CD14-positive monocyte (primary cell): ENCODE results near the gene CHTOP. TPM values are rescaled to one million over a fixed set of nuclear protein-coding genes. Genes with fewer than 3 reads are reported as not detected.

Experiments
- DNase-seq, 3 donors: peaks; one replicate each; pipeline ENCODE4 v3.0.0-alpha.2; 2011 to 2022
- H2AFZ ChIP-seq: 2 replicates; pipeline ENCODE4 v1.6.0; 2012; ENCODE audit warnings: mild to moderate bottlenecking, low read depth, low read length, inconsistent platforms; ENCODE audit not compliant: insufficient read depth, poor library complexity, severe bottlenecking
- H3K27ac ChIP-seq, 2 donors: 1 replicate in 1 of 2; 2 replicates in 1 of 2; pipeline ENCODE4 v1.5.1; 2012 to 2013; ENCODE audit warnings: low read length in 2 of 2, control low read depth in 1 of 2, inconsistent platforms in 1 of 2, low read depth in 1 of 2, mild to moderate bottlenecking in 1 of 2
- H3K27me3 ChIP-seq, 2 donors: one replicate each; pipeline versions ENCODE4 v1.6.0 to v1.6.1; 2011 to 2013; ENCODE audit warnings: low read length in 2 of 2; ENCODE audit not compliant: control insufficient read depth in 2 of 2, insufficient read depth in 2 of 2
- H3K36me3 ChIP-seq, 2 donors: replicated peaks in 1 of 2; 1 replicate in 1 of 2; 2 replicates in 1 of 2; pipeline versions ENCODE4 v1.5.1 to v1.6.1; 2012 to 2013; ENCODE audit warnings: low read length in 2 of 2, control low read depth in 1 of 2, inconsistent platforms in 1 of 2, mild to moderate bottlenecking in 1 of 2; ENCODE audit not compliant: insufficient read depth in 2 of 2, control insufficient read depth in 1 of 2
- H3K4me1 ChIP-seq, 2 donors: 1 replicate in 1 of 2; 2 replicates in 1 of 2; pipeline versions ENCODE4 v1.5.1 to v1.6.1; 2012 to 2013; ENCODE audit warnings: low read length in 2 of 2, control low read depth in 1 of 2, inconsistent platforms in 1 of 2, mild to moderate bottlenecking in 1 of 2, moderate library complexity in 1 of 2; ENCODE audit not compliant: insufficient read depth in 2 of 2, control insufficient read depth in 1 of 2
- H3K4me2 ChIP-seq: replicated peaks from 2 replicates; pipeline ENCODE3; 2012; ENCODE audit warnings: low read length, moderate library complexity, mild to moderate bottlenecking; ENCODE audit not compliant: poor library complexity, severe bottlenecking; ENCODE audit errors: extremely low read depth
- H3K4me3 ChIP-seq, 3 experiments: fragments of 200-600 bp in 1 of 3; sonication (generic) in 1 of 3; replicated peaks in 1 of 3; 1 replicate in 2 of 3; 2 replicates in 1 of 3; pipeline ENCODE4 v1.5.1; 2011 to 2013; ENCODE audit warnings: low read length in 3 of 3, mild to moderate bottlenecking in 3 of 3, control low read depth in 2 of 3, low read depth in 2 of 3, inconsistent platforms in 1 of 3, moderate library complexity in 1 of 3
- H3K79me2 ChIP-seq: 2 replicates; pipeline ENCODE4 v1.6.0; 2012; ENCODE audit warnings: mild to moderate bottlenecking, control low read depth, inconsistent platforms, low read length, moderate library complexity; ENCODE audit not compliant: insufficient read depth
- H3K9ac ChIP-seq: 2 replicates; pipeline ENCODE4 v1.6.0; 2017; ENCODE audit warnings: low read length, mild to moderate bottlenecking; ENCODE audit not compliant: insufficient read depth, poor library complexity, severe bottlenecking
- H3K9me3 ChIP-seq, 2 donors: replicated peaks in 1 of 2; 1 replicate in 1 of 2; 2 replicates in 1 of 2; pipeline versions ENCODE4 v1.5.1 to v1.6.1; 2012 to 2013; ENCODE audit warnings: low read length in 2 of 2, control low read depth in 1 of 2; ENCODE audit not compliant: control insufficient read depth in 1 of 2, insufficient read depth in 1 of 2
- H4K20me1 ChIP-seq: 2 replicates; pipeline ENCODE4 v1.6.0; 2012; ENCODE audit warnings: mild to moderate bottlenecking, low read length, control low read depth, moderate library complexity; ENCODE audit not compliant: insufficient read depth
- H3K27ac Mint-ChIP-seq, 7 donors: one replicate each; pipeline ENCODE4 v1.8.0; 2020; ENCODE audit warnings: mild to moderate bottlenecking in 7 of 7, mixed read lengths in 7 of 7, moderate library complexity in 6 of 7, inconsistent platforms in 2 of 7
- H3K27me3 Mint-ChIP-seq, 3 donors: one replicate each; pipeline ENCODE4 v1.8.0; 2021 to 2022; ENCODE audit warnings: low read depth in 3 of 3, mild to moderate bottlenecking in 3 of 3, mixed read lengths in 3 of 3, moderate library complexity in 3 of 3, inconsistent platforms in 1 of 3
- H3K36me3 Mint-ChIP-seq, 2 donors: one replicate each; pipeline ENCODE4 v1.8.0; 2020; ENCODE audit warnings: mixed read lengths in 2 of 2, inconsistent platforms in 1 of 2, mild to moderate bottlenecking in 1 of 2
- H3K4me1 Mint-ChIP-seq: one replicate; pipeline ENCODE4 v1.8.0; 2020; ENCODE audit warnings: mild to moderate bottlenecking, mixed read lengths
- H3K4me3 Mint-ChIP-seq, 2 donors: one replicate each; pipeline ENCODE4 v1.8.0; 2020; ENCODE audit warnings: mild to moderate bottlenecking in 2 of 2, mixed read lengths in 2 of 2, moderate library complexity in 1 of 2
- H3K9me3 Mint-ChIP-seq, 7 donors: one replicate each; pipeline ENCODE4 v1.8.0; 2020 to 2022; ENCODE audit warnings: mixed read lengths in 7 of 7, mild to moderate bottlenecking in 6 of 7, moderate library complexity in 6 of 7, inconsistent platforms in 2 of 7
- WGBS: methylation state at CpG from one replicate; pipeline ENCODE4 v1.1.5; 2013; ENCODE audit warnings: missing lambda C conversion rate; ENCODE audit not compliant: insufficient coverage; 5-methylcytosine and 5-hydroxymethylcytosine counted together
- intact Hi-C, 2 donors: fragments of 100-400 bp; cut with micrococcal nuclease; formaldehyde crosslinking; loops; one replicate each; pipeline versions ENCODE4 v1.15.0 to v1.15.1; 2023
- polyA plus RNA-seq, 3 donors: library from polyadenylated mRNA; depleted of rRNA in 1 of 3; unstranded in 2 of 3; stranded (reverse) in 1 of 3; fragments of 300-500 nt in 2 of 3; fragments of >200 nt in 1 of 3; fragmentation: Illumina TruSeq in 2 of 3; gene quantifications; 1 replicate in 2 of 3; 2 replicates in 1 of 3; pipeline ENCODE4 v1.2.3, GENCODE V29; 2012 to 2021
- TF ChIP-seq, protein P1 (sequence below): fragments of 200-600 bp; IDR thresholded peaks from one replicate; pipeline ENCODE4 v1.8.0; 2022; ENCODE audit warnings: antibody characterized with exemption, mild to moderate bottlenecking

Gene CHTOP
- polyA plus RNA-seq, 3 donors: 28.1 to 56.2 (median 38.2) TPM

DNA sequence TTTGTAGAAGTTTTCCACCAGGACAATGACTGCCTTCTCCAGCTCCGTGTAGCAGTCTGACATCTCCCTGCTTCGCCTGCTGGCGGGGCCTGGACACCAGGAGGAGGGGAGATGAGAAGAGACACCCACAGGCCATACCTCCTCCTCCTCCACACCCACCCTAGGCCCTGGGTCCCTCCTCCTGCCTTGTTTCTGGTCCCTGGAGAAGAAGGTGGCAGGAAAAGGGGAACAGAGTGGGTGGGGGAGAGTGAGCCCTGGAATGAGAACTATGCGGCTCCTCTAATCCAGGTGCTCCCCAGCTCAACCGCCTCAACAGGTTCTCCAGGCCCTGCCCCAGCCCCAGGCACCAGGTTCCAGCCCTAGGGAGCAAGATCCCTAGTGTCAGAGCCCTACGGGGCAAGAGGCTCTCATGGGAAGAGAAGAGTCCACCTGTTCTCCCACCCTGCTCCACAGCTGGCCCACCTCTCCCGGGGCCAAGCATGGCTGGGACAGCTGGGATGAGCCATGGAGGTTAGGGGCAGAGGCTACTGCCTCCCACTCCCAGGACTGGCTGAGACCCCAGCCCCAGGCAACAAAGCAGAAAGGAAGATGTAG, 25.7 kb upstream of the CHTOP start:
- H3K27ac ChIP-seq: no peak overlapping the region
- TF ChIP-seq, protein P1, sequence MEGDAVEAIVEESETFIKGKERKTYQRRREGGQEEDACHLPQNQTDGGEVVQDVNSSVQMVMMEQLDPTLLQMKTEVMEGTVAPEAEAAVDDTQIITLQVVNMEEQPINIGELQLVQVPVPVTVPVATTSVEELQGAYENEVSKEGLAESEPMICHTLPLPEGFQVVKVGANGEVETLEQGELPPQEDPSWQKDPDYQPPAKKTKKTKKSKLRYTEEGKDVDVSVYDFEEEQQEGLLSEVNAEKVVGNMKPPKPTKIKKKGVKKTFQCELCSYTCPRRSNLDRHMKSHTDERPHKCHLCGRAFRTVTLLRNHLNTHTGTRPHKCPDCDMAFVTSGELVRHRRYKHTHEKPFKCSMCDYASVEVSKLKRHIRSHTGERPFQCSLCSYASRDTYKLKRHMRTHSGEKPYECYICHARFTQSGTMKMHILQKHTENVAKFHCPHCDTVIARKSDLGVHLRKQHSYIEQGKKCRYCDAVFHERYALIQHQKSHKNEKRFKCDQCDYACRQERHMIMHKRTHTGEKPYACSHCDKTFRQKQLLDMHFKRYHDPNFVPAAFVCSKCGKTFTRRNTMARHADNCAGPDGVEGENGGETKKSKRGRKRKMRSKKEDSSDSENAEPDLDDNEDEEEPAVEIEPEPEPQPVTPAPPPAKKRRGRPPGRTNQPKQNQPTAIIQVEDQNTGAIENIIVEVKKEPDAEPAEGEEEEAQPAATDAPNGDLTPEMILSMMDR: no peak
- H3K4me2 ChIP-seq: no peak overlapping the region
- peaks cover 31% of the 10 kb centered on the region for H3K4me1 Mint-ChIP-seq
- H4K20me1 ChIP-seq: no peaks in the 10 kb centered on the region
- H3K9me3 Mint-ChIP-seq: peaks cover 0 to 6% (median 0%) of the 10 kb centered on the region in 7 donors
- H3K4me1 ChIP-seq: peaks cover 19 to 27% of the 10 kb centered on the region in 2 donors
- intact Hi-C loops: no loop called here
- H3K36me3 Mint-ChIP-seq: no peaks in the 10 kb centered on the region
- no peaks in the 10 kb centered on the region for H3K27me3 ChIP-seq
- H3K79me2 ChIP-seq: no peaks in the 10 kb centered on the region
- no peaks in the 10 kb centered on the region for H3K36me3 ChIP-seq
- H2AFZ ChIP-seq: no peak overlapping the region
- 100% methylated on average over 1 of the region's 7 CpGs for WGBS
- no peak overlapping the region for H3K27ac Mint-ChIP-seq
- no peak overlapping the region for H3K9ac ChIP-seq
- no peak overlapping the region for H3K4me3 ChIP-seq
- no peaks in the 10 kb centered on the region for H3K9me3 ChIP-seq
- peaks cover 2 to 4% (median 3%) of the 10 kb centered on the region in 3 donors for H3K27me3 Mint-ChIP-seq
- no peak overlapping the region for H3K4me3 Mint-ChIP-seq
- no peak for DNase-seq

DNA sequence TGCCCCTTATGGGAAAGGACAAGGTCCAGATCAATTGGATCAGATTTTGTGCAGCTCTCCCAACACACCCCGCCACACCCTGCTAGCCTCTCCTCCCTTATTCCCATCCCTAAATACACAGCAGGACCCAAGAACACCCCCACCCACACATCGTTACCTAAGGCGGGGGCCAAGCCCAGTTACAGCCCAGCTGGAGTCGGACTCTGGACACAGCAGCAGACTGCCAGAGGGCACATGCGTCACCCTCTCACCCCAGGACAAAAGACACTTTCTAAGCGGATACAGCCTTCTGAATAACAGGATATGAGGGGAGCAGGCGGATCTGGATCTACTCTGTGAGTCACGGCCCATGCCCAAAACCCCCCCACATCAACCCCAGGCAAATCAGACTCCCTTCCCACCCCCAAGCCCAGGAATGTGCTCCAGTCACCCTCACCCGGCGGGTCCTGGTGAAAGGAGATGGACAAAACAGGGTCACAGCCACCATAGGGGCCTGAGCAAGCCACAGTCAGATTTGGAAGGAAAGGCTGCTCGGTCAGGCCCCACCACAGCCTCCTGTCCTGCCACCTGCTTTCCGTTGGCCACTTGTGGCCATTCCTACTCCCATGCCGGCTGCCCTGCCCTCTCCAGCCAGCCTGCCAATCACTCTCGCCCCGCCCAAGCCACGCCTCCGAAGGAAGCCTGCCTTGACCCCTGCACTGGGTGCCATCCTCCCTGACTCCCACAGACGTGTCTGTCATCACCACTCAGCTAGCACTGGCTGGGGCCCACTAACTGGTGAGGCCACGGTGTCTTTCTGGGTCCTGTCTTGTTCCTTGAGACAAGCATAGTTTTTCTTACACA, 24.9 kb upstream of the CHTOP start:
- no peak overlapping the region for H3K27ac ChIP-seq
- H3K9me3 ChIP-seq: no peaks in the 10 kb centered on the region
- no peak overlapping the region for H2AFZ ChIP-seq
- Mint-ChIP-seq H3K36me3 (no peaks in the 10 kb centered on the region), H3K4me1 (peaks cover 31% of the 10 kb centered on the region), H3K4me3 (no peak overlapping the region), H3K27me3 (peaks cover 2 to 3% (median 2%) of the 10 kb centered on the region in 3 donors), H3K9me3 (peaks cover 0 to 6% (median 0%) of the 10 kb centered on the region in 7 donors), H3K27ac (peak overlapping the region in 3 of 7 donors; percentile 24 to 62 (median 57))
- H3K36me3 ChIP-seq: no peaks in the 10 kb centered on the region
- intact Hi-C loops: no loop called here
- peaks cover 19 to 27% of the 10 kb centered on the region in 2 donors for H3K4me1 ChIP-seq
- 88% methylated on average over 14 of the region's 19 CpGs for WGBS
- no peaks in the 10 kb centered on the region for H3K79me2 ChIP-seq
- DNase-seq: no peak
- TF ChIP-seq, protein P1: no peak
- no peaks in the 10 kb centered on the region for H3K27me3 ChIP-seq
- H4K20me1 ChIP-seq: no peaks in the 10 kb centered on the region
- no peak overlapping the region for H3K4me2 ChIP-seq
- H3K4me3 ChIP-seq: no peak overlapping the region
- H3K9ac ChIP-seq: no peak overlapping the region
